SU-DHL-6 (cell line): ENCODE data around the gene TLN1.

Experiments
- H2AFZ ChIP-seq: fragments of 200-600 bp; sonication (generic); 2 replicates; pipeline ENCODE4 v1.6.1; 2014; ENCODE audit warnings: low read depth, mild to moderate bottlenecking, moderate library complexity, mixed read lengths, antibody characterized with exemption, low read length; ENCODE audit not compliant: severe bottlenecking
- H3F3A ChIP-seq: fragments of 200-600 bp; shearing (Covaris generic); 2 replicates; pipeline ENCODE4 v1.6.0; 2016; ENCODE audit warnings: antibody characterized with exemption, mild to moderate bottlenecking; ENCODE audit not compliant: insufficient read depth
- H3K27ac ChIP-seq: fragments of 200-600 bp; sonication (generic); 2 replicates; pipeline ENCODE4 v1.5.1; 2016; ENCODE audit warnings: low read depth, mild to moderate bottlenecking, low read length, moderate library complexity, mixed read lengths
- H3K27me3 ChIP-seq: fragments of 200-600 bp; sonication (generic), shearing (Covaris generic); 2 replicates; pipeline ENCODE4 v1.6.0; 2014; ENCODE audit warnings: mild to moderate bottlenecking, low read length
- H3K36me3 ChIP-seq: fragments of 200-600 bp; sonication (generic); 2 replicates; pipeline ENCODE4 v1.6.1; 2014; ENCODE audit warnings: mild to moderate bottlenecking, low read length, mixed read lengths
- H3K4me2 ChIP-seq: fragments of 300-600, 200-600 bp; shearing (Covaris generic), sonication (generic); 2 replicates; pipeline ENCODE4 v1.6.0; 2014; ENCODE audit warnings: low read length, low read depth, mild to moderate bottlenecking; ENCODE audit not compliant: poor library complexity, severe bottlenecking
- H3K4me3 ChIP-seq: fragments of 200-600 bp; sonication (generic); 2 replicates; pipeline ENCODE4 v1.5.1; 2014; ENCODE audit warnings: antibody characterized with exemption, low read length, mild to moderate bottlenecking, mixed read lengths; ENCODE audit not compliant: insufficient read depth, poor library complexity, severe bottlenecking
- H3K79me2 ChIP-seq: fragments of 200-600 bp; sonication (generic); 2 replicates; pipeline ENCODE4 v1.6.1; 2014; ENCODE audit warnings: mild to moderate bottlenecking, low read length, moderate library complexity; ENCODE audit not compliant: insufficient read depth
- H3K9ac ChIP-seq: fragments of 200-600 bp; sonication (generic); 2 replicates; pipeline ENCODE4 v1.7.0; 2014; ENCODE audit warnings: mild to moderate bottlenecking, low read length
- H3K9me2 ChIP-seq: fragments of 200-600 bp; sonication (generic); replicated peaks from 2 replicates; pipeline ENCODE4 v1.6.1; 2014; ENCODE audit warnings: low read length; ENCODE audit not compliant: insufficient read depth
- H3K9me3 ChIP-seq: fragments of 200-600 bp; sonication (generic); 2 replicates; pipeline ENCODE4 v1.6.1; 2014; ENCODE audit warnings: low read length, mixed read lengths; ENCODE audit not compliant: insufficient read depth
- H4K20me1 ChIP-seq: fragments of 200-600 bp; sonication (generic); 2 replicates; pipeline ENCODE4 v1.6.1; 2014; ENCODE audit warnings: low read depth, mild to moderate bottlenecking, antibody characterized with exemption, low read length, moderate library complexity, mixed read lengths
- CTCF ChIP-seq: fragments of 200-600 bp; sonication (generic); IDR thresholded peaks from one replicate; pipeline ENCODE4 v1.5.1; 2017; ENCODE audit warnings: antibody characterized with exemption, mild to moderate bottlenecking, low read length, moderate library complexity; ENCODE audit not compliant: insufficient read depth, poor library complexity, severe bottlenecking
- EZH2phosphoT487 ChIP-seq: fragments of 200-600 bp; sonication (generic), shearing (Covaris generic); conservative IDR thresholded peaks from 2 replicates; pipeline ENCODE4 v1.6.1; 2018; ENCODE audit warnings: mild to moderate bottlenecking, antibody characterized with exemption, low read length, moderate library complexity, mixed read lengths

Gene TLN1

GRCh38 chr9:35653611-35654010 lies 78.4 kb downstream of the TLN1 start:
- Histone ChIP-seq H3K9me2 (no peaks in the 10 kb centered on the region), H3K79me2 (peaks cover 10% of the 10 kb centered on the region), H3K36me3 (no peaks in the 10 kb centered on the region), H2AFZ (no peak overlapping the region), H3K9ac (no peak overlapping the region), H4K20me1 (no peaks in the 10 kb centered on the region), H3K4me2 (no peak overlapping the region), H3K4me3 (no peak overlapping the region), H3K27me3 (no peaks in the 10 kb centered on the region), H3K27ac (no peak overlapping the region), H3F3A (peaks cover 37% of the 10 kb centered on the region), H3K9me3 (no peaks in the 10 kb centered on the region)
- no peak for TF ChIP-seq CTCF

- Histone ChIP-seq H3K27me3 (no peaks in the 10 kb centered on the region), H3K9me3 (no peaks in the 10 kb centered on the region), H3K4me2 (no peak overlapping the region), H3F3A (peaks cover 42% of the 10 kb centered on the region), H3K79me2 (peaks cover 10% of the 10 kb centered on the region), H3K36me3 (no peaks in the 10 kb centered on the region), H3K9ac (no peak overlapping the region), H3K9me2 (no peaks in the 10 kb centered on the region), H3K4me3 (no peak overlapping the region), H2AFZ (no peak overlapping the region), H4K20me1 (no peaks in the 10 kb centered on the region), H3K27ac (no peak overlapping the region)
- no peak for TF ChIP-seq CTCF
- no peak for TF ChIP-seq EZH2phosphoT487
Observed at GRCh38 chr9:35652829-35653209, 79.2 kb downstream of the TLN1 start.

GRCh38 chr9:35651956-35652828 lies 79.8 kb downstream of the TLN1 start:
- H3F3A ChIP-seq = peaks cover 45% of the 10 kb centered on the region
- H3K9me3 ChIP-seq = no peaks in the 10 kb centered on the region
- peaks cover 10% of the 10 kb centered on the region for H3K79me2 ChIP-seq
- H3K36me3 ChIP-seq = no peaks in the 10 kb centered on the region
- H3K4me3 ChIP-seq = no peak overlapping the region
- TF ChIP-seq EZH2phosphoT487 (no peak), CTCF (no peak)
- no peak overlapping the region for H2AFZ ChIP-seq
- no peak overlapping the region for H3K4me2 ChIP-seq
- H4K20me1 ChIP-seq = no peaks in the 10 kb centered on the region
- no peak overlapping the region for H3K9ac ChIP-seq
- no peaks in the 10 kb centered on the region for H3K9me2 ChIP-seq
- H3K27ac ChIP-seq = no peak overlapping the region; the same call in 1 of the 2 replicates
- no peaks in the 10 kb centered on the region for H3K27me3 ChIP-seq
